ENCODE results near the gene IL7R. TPM values are rescaled to one million over a fixed set of nuclear protein-coding genes. Genes with fewer than 3 reads are reported as not detected.
"Not testable (repeated sequence)": the region's sequence is repeated elsewhere in the genome, so short reads cannot be mapped to it uniquely, and the experiment has no call there.

The IL7R gene
- total and polyA plus RNA-seq, 8 donors: 2.2 to 124 (median 7.5) TPM

DNA sequence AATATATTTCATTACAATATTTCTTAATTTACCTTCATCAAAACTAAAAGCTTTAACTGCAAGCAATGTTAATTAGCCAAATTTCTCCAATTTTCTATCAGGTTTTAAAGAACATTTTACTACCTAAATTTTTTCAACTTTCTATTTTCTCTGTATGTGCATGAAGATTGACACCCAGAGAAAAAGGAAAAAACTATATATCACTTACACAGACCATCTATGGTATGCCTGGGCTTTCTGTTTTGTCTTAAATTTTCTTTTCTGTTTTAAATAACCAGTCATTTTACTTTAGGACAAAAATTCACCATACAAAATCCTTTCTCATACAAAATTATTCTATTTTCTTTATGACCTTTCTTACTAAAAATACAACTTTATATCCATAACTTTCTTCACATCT, 13.8 kb upstream of the IL7R start:
- TF ChIP-seq POLR2AphosphoS5 (IDR thresholded peaks at IDR 0.05) (no peak), POLR2A (IDR thresholded peaks at IDR 0.05) (no peak), EP300 (IDR thresholded peaks at IDR 0.05) (no peak)
- TF ChIP-seq, protein P1, sequence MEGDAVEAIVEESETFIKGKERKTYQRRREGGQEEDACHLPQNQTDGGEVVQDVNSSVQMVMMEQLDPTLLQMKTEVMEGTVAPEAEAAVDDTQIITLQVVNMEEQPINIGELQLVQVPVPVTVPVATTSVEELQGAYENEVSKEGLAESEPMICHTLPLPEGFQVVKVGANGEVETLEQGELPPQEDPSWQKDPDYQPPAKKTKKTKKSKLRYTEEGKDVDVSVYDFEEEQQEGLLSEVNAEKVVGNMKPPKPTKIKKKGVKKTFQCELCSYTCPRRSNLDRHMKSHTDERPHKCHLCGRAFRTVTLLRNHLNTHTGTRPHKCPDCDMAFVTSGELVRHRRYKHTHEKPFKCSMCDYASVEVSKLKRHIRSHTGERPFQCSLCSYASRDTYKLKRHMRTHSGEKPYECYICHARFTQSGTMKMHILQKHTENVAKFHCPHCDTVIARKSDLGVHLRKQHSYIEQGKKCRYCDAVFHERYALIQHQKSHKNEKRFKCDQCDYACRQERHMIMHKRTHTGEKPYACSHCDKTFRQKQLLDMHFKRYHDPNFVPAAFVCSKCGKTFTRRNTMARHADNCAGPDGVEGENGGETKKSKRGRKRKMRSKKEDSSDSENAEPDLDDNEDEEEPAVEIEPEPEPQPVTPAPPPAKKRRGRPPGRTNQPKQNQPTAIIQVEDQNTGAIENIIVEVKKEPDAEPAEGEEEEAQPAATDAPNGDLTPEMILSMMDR (IDR thresholded peaks at IDR 0.05): no peak
- intact Hi-C loops (cut with DNase I; ENCODE audit: low total_unique reads): no loop called here
- H3K4me1 ChIP-seq: no peaks in the 10 kb centered on the region

DNA sequence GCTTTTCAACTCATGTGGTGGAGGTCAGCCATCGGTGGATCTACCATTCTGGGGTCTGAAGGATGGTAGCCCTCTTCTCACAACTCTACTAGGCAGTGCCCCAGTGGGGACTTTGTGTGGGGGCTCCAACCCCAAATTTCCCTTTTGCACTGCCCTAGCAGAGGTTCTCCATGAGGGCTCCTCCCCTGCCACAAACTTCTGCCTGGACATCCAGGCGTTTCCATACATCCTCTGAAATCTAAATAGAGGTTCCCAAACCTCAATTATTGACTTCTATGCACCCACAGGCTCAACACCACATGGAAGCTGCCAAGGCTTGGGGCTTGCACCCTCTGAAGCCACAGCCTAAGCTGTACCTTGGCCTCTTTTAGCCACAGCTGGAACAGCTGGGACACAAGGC, 11.2 kb upstream of the IL7R start:
- H3K27ac ChIP-seq; H3K4me1 ChIP-seq; DNase-seq; H3K4me3 ChIP-seq; H3K36me3 ChIP-seq; intact Hi-C loops (cut with DNase I; ENCODE audit: low total_unique reads); H3K27me3 ChIP-seq: not testable (repeated sequence)
- peaks cover 3 to 19% (median 10%) of the 10 kb centered on the region in 4 donors for H3K9me3 ChIP-seq
- 61 to 88% (median 80%) methylated on average over 2 of the region's 2 CpGs for WGBS, 5 donors

More for the DNA sequence above, 13.8 kb upstream of the IL7R start:
- Histone ChIP-seq H3K4me3 (no peak overlapping the region), H3K27ac (no peak overlapping the region), H3K36me3 (no peaks in the 10 kb centered on the region), H3K9me3 (peaks cover 3 to 19% (median 10%) of the 10 kb centered on the region in 4 donors), H3K27me3 (no peaks in the 10 kb centered on the region)
- no peak for DNase-seq

DNA sequence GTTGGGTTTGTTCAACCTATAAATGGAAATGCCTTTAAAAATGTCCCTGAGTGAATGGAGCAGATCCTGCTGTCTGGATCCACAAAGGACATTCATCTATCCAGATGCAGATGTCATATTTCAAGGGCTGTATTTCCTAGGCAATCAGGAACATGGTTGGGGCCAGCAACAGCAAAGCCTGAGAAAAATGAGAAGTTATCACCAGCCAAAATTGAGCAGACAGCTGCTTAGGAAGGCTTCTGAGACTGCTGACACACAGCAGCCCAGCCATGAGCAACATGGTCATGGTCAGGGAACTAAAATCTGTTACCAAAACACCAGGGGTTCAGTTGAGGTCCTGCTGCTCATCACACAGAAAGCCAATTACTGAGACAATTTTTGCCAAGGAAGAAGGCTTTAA, 9.2 kb upstream of the IL7R start:
- Histone ChIP-seq H3K9me3 (peaks cover 3 to 19% (median 10%) of the 10 kb centered on the region in 4 donors), H3K27me3 (no peaks in the 10 kb centered on the region), H3K36me3 (no peaks in the 10 kb centered on the region), H3K4me3 (no peak overlapping the region), H3K4me1 (no peaks in the 10 kb centered on the region), H3K27ac (no peak overlapping the region)
- TF ChIP-seq POLR2A (IDR thresholded peaks at IDR 0.05): no peak
- TF ChIP-seq, protein P1 (IDR thresholded peaks at IDR 0.05): no peak
- TF ChIP-seq POLR2AphosphoS5 (IDR thresholded peaks at IDR 0.05): no peak
- no peak for TF ChIP-seq EP300 (IDR thresholded peaks at IDR 0.05)
- intact Hi-C loops (cut with DNase I; ENCODE audit: low total_unique reads): no loop called here
- no peak for DNase-seq

DNA sequence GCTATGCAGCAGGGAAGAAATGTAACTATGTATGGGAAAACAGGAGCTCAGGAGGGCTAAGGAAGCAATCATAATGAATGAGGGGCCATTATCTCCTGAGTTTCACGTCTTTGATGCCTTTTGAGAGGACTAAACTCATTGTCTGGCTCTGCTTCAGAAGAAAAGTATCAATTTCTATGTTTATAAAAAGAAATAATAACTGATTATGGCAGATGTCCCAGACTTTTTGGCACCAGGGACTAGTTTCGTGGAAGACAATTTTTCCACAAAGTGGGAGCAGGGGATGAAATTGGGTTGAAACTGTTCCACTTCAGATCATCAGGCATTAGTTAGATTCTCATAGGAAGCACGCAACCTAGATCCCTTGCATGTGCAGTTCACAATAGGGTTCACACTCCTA, 8.7 kb upstream of the IL7R start:
- DNase-seq: no peak
- H3K4me3 ChIP-seq: no peak overlapping the region
- H3K9me3 ChIP-seq: peaks cover 3 to 19% (median 10%) of the 10 kb centered on the region in 4 donors
- H3K27me3 ChIP-seq: no peaks in the 10 kb centered on the region
- intact Hi-C loops (cut with DNase I; ENCODE audit: low total_unique reads): no loop called here
- 56 to 68% (median 63%) methylated on average over 3 of the region's 3 CpGs for WGBS, 5 donors
- no peaks in the 10 kb centered on the region for H3K36me3 ChIP-seq
- TF ChIP-seq EP300 (IDR thresholded peaks at IDR 0.05) (no peak), POLR2A (IDR thresholded peaks at IDR 0.05) (no peak)
- TF ChIP-seq, protein P1 (IDR thresholded peaks at IDR 0.05): no peak
- H3K4me1 ChIP-seq: no peaks in the 10 kb centered on the region
- H3K27ac ChIP-seq: no peak overlapping the region

DNA sequence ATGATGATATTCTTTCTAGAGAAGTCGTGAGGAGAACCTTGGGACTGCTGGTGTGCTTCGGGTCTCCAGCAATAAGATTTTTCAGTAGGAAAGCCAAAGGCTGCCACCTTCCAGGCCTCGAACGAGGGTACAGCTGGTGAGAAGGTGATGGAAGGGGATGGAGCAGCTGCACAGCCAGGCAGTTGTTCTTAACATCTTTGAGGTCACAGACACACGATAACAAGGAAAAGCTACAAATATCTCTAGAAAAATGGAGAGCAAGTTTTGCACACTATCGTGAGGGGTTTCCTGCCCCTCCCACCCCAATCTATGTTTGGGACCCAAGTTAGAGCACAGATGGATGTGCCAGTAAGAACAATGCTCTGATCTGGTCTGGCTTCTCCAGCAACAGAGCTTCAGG, 6.8 kb upstream of the IL7R start:
- H3K36me3 ChIP-seq: no peaks in the 10 kb centered on the region
- H3K9me3 ChIP-seq: peaks cover 3 to 13% (median 10%) of the 10 kb centered on the region in 4 donors
- intact Hi-C loops (cut with DNase I; ENCODE audit: low total_unique reads): no loop called here
- TF ChIP-seq EP300 (IDR thresholded peaks at IDR 0.05) (no peak), POLR2A (IDR thresholded peaks at IDR 0.05) (no peak), POLR2AphosphoS5 (IDR thresholded peaks at IDR 0.05) (no peak)
- TF ChIP-seq, protein P1 (IDR thresholded peaks at IDR 0.05): no peak
- no peak overlapping the region for H3K4me3 ChIP-seq
- no peaks in the 10 kb centered on the region for H3K27me3 ChIP-seq
- no peaks in the 10 kb centered on the region for H3K4me1 ChIP-seq
- no peak for DNase-seq
- no peak overlapping the region for H3K27ac ChIP-seq
- 76 to 87% (median 83%) methylated on average over 6 of the region's 6 CpGs for WGBS, 5 donors
